SU-DHL-6 (cell line): ENCODE data around the gene OR56A5.
"Not testable (repeated sequence)": the region's sequence is repeated elsewhere in the genome, so short reads cannot be mapped to it uniquely, and the experiment has no call there.

Source experiments
- H2AFZ ChIP-seq: fragments of 200-600 bp; sonication (generic); 2 replicates; pipeline ENCODE4 v1.6.1; 2014; ENCODE audit warnings: low read depth, mild to moderate bottlenecking, moderate library complexity, mixed read lengths, antibody characterized with exemption, low read length; ENCODE audit not compliant: severe bottlenecking
- H3F3A ChIP-seq: fragments of 200-600 bp; shearing (Covaris generic); 2 replicates; pipeline ENCODE4 v1.6.0; 2016; ENCODE audit warnings: antibody characterized with exemption, mild to moderate bottlenecking; ENCODE audit not compliant: insufficient read depth
- H3K27ac ChIP-seq: fragments of 200-600 bp; sonication (generic); 2 replicates; pipeline ENCODE4 v1.5.1; 2016; ENCODE audit warnings: low read depth, mild to moderate bottlenecking, low read length, moderate library complexity, mixed read lengths
- H3K27me3 ChIP-seq: fragments of 200-600 bp; sonication (generic), shearing (Covaris generic); 2 replicates; pipeline ENCODE4 v1.6.0; 2014; ENCODE audit warnings: mild to moderate bottlenecking, low read length
- H3K36me3 ChIP-seq: fragments of 200-600 bp; sonication (generic); 2 replicates; pipeline ENCODE4 v1.6.1; 2014; ENCODE audit warnings: mild to moderate bottlenecking, low read length, mixed read lengths
- H3K4me2 ChIP-seq: fragments of 300-600, 200-600 bp; shearing (Covaris generic), sonication (generic); 2 replicates; pipeline ENCODE4 v1.6.0; 2014; ENCODE audit warnings: low read length, low read depth, mild to moderate bottlenecking; ENCODE audit not compliant: poor library complexity, severe bottlenecking
- H3K4me3 ChIP-seq: fragments of 200-600 bp; sonication (generic); 2 replicates; pipeline ENCODE4 v1.5.1; 2014; ENCODE audit warnings: antibody characterized with exemption, low read length, mild to moderate bottlenecking, mixed read lengths; ENCODE audit not compliant: insufficient read depth, poor library complexity, severe bottlenecking
- H3K79me2 ChIP-seq: fragments of 200-600 bp; sonication (generic); 2 replicates; pipeline ENCODE4 v1.6.1; 2014; ENCODE audit warnings: mild to moderate bottlenecking, low read length, moderate library complexity; ENCODE audit not compliant: insufficient read depth
- H3K9ac ChIP-seq: fragments of 200-600 bp; sonication (generic); 2 replicates; pipeline ENCODE4 v1.7.0; 2014; ENCODE audit warnings: mild to moderate bottlenecking, low read length
- H3K9me2 ChIP-seq: fragments of 200-600 bp; sonication (generic); replicated peaks from 2 replicates; pipeline ENCODE4 v1.6.1; 2014; ENCODE audit warnings: low read length; ENCODE audit not compliant: insufficient read depth
- H3K9me3 ChIP-seq: fragments of 200-600 bp; sonication (generic); 2 replicates; pipeline ENCODE4 v1.6.1; 2014; ENCODE audit warnings: low read length, mixed read lengths; ENCODE audit not compliant: insufficient read depth
- H4K20me1 ChIP-seq: fragments of 200-600 bp; sonication (generic); 2 replicates; pipeline ENCODE4 v1.6.1; 2014; ENCODE audit warnings: low read depth, mild to moderate bottlenecking, antibody characterized with exemption, low read length, moderate library complexity, mixed read lengths
- CTCF ChIP-seq: fragments of 200-600 bp; sonication (generic); IDR thresholded peaks from one replicate; pipeline ENCODE4 v1.5.1; 2017; ENCODE audit warnings: antibody characterized with exemption, mild to moderate bottlenecking, low read length, moderate library complexity; ENCODE audit not compliant: insufficient read depth, poor library complexity, severe bottlenecking
- EZH2phosphoT487 ChIP-seq: fragments of 200-600 bp; sonication (generic), shearing (Covaris generic); conservative IDR thresholded peaks from 2 replicates; pipeline ENCODE4 v1.6.1; 2018; ENCODE audit warnings: mild to moderate bottlenecking, antibody characterized with exemption, low read length, moderate library complexity, mixed read lengths

OR56A5 gene

GRCh38 chr11:5966958-5967357 is 1.3 kb downstream of the OR56A5 start:
- TF ChIP-seq CTCF (no peak), EZH2phosphoT487 (no peak)
- H3K9ac ChIP-seq, result no peak overlapping the region

GRCh38 chr11:5960704-5961320 is 7.5 kb downstream of the OR56A5 start:
- not testable (repeated sequence) for H3K27me3 ChIP-seq, H4K20me1 ChIP-seq, H3K27ac ChIP-seq, H3K9me2 ChIP-seq, H3K36me3 ChIP-seq, H3F3A ChIP-seq, H3K9me3 ChIP-seq, H3K9ac ChIP-seq, H3K4me3 ChIP-seq, H3K4me2 ChIP-seq, H3K79me2 ChIP-seq, H2AFZ ChIP-seq

More at GRCh38 chr11:5966958-5967357, 1.3 kb downstream of the OR56A5 start:
- no peaks in the 10 kb centered on the region for H3K36me3 ChIP-seq
- no peaks in the 10 kb centered on the region for H3K27me3 ChIP-seq
- H3K4me2 ChIP-seq, result no peak overlapping the region
- no peak overlapping the region for H3K4me3 ChIP-seq
- H3K9me3 ChIP-seq, result no peaks in the 10 kb centered on the region
- no peaks in the 10 kb centered on the region for H4K20me1 ChIP-seq
- no peak overlapping the region for H3K27ac ChIP-seq
- H3F3A ChIP-seq, result no peaks in the 10 kb centered on the region
- H3K9me2 ChIP-seq, result peaks cover 4% of the 10 kb centered on the region; the same call in 1 of the 2 replicates
- no peaks in the 10 kb centered on the region for H3K79me2 ChIP-seq
- no peak overlapping the region for H2AFZ ChIP-seq

- Histone ChIP-seq H3K27ac (no peak overlapping the region), H3K9me3 (peaks cover 8% of the 10 kb centered on the region; the same call in 1 of the 2 replicates), H3K9me2 (no peaks in the 10 kb centered on the region), H3K79me2 (no peaks in the 10 kb centered on the region), H2AFZ (no peak overlapping the region), H3K4me2 (no peak overlapping the region), H3K4me3 (no peak overlapping the region), H3K27me3 (no peaks in the 10 kb centered on the region), H3K36me3 (no peaks in the 10 kb centered on the region), H4K20me1 (no peaks in the 10 kb centered on the region), H3K9ac (no peak overlapping the region), H3F3A (no peaks in the 10 kb centered on the region)
- TF ChIP-seq CTCF (no peak), EZH2phosphoT487 (no peak)
Observed at GRCh38 chr11:5955586-5955985, 12.7 kb downstream of the OR56A5 start.

GRCh38 chr11:5941951-5942350 is 26.3 kb downstream of the OR56A5 start, which contains the start of gene OR56A3:
Gene OR56A3, plus strand, starts transcription at chr11:5942251. Its CDS starts 5,096 bp downstream, at chr11:5947347.
- no peaks in the 10 kb centered on the region for H4K20me1 ChIP-seq

More at GRCh38 chr11:5941951-5942350, 26.3 kb downstream of the OR56A5 start, which contains the start of gene OR56A3:
- H3K27me3 ChIP-seq, result no peaks in the 10 kb centered on the region
- H3K27ac ChIP-seq, result no peak within 1 kb of the TSS
- H3K9me2 ChIP-seq, result no peaks in the 10 kb centered on the region
- H3K9ac ChIP-seq, result no peak within 1 kb of the TSS
- no peaks in the 10 kb centered on the region for H3K36me3 ChIP-seq
- no peak within 1 kb of the TSS for H3K4me3 ChIP-seq
- H3K4me2 ChIP-seq, result no peak within 1 kb of the TSS
- no peak for TF ChIP-seq EZH2phosphoT487
- TF ChIP-seq CTCF, result no peak
- H2AFZ ChIP-seq, result no peak within 1 kb of the TSS
- H3F3A ChIP-seq, result no peaks in the 10 kb centered on the region
- no peaks in the 10 kb centered on the region for H3K9me3 ChIP-seq
- H3K79me2 ChIP-seq, result no peaks in the 10 kb centered on the region
